Activated naive CD8-positive, alpha-beta T cell treated with anti-CD3 and anti-CD28 coated beads, Interleukin-2, amount 10 ng/mL, durations not matched to agents 7 days and 5 days (primary cell): ENCODE results near the gene PGA5. TPM values are rescaled to one million over a fixed set of nuclear protein-coding genes. Genes with fewer than 3 reads are reported as not detected.
"Not testable (repeated sequence)": the region's sequence is repeated elsewhere in the genome, so short reads cannot be mapped to it uniquely, and the experiment has no call there.

ENCODE experiments used
- ATAC-seq: fragments of 150-1000 bp; cut with Tn5 transposase; one replicate; pipeline ENCODE4 v1.10.0; 2021; ENCODE audit warnings: low read depth, moderate library complexity
- POLR2A ChIA-PET: fragments of 350-600 bp; sonication (Branson Sonifier 250); formaldehyde crosslinking; loops from one replicate; lab custom pipeline; 2021; ENCODE audit warnings: antibody characterized with exemption; lab: Charles Lee
- DNase-seq: peaks from one replicate; pipeline ENCODE4 v3.0.0; 2021
- H3K27ac Mint-ChIP-seq: one replicate; pipeline ENCODE4 v1.8.0; 2022; ENCODE audit warnings: mild to moderate bottlenecking, mixed read lengths
- H3K27me3 Mint-ChIP-seq: one replicate; pipeline ENCODE4 v1.8.0; 2022; ENCODE audit warnings: mild to moderate bottlenecking, moderate library complexity, mixed read lengths
- H3K36me3 Mint-ChIP-seq: one replicate; pipeline ENCODE4 v1.8.0; 2021; ENCODE audit warnings: mild to moderate bottlenecking, mixed read lengths
- H3K4me1 Mint-ChIP-seq: one replicate; pipeline ENCODE4 v1.8.0; 2021; ENCODE audit warnings: mixed read lengths
- H3K4me3 Mint-ChIP-seq: one replicate; pipeline ENCODE4 v1.8.0; 2022; ENCODE audit warnings: mild to moderate bottlenecking, moderate library complexity, mixed read lengths
- H3K9me3 Mint-ChIP-seq: one replicate; pipeline ENCODE4 v1.8.0; 2021; ENCODE audit warnings: mixed read lengths
- total RNA-seq, 2 experiments: library from RNA; stranded (reverse); gene quantifications; one replicate each; pipeline ENCODE4 v1.2.3, GENCODE V29; 2021

The PGA5 gene
- total RNA-seq, result not detected

DNA sequence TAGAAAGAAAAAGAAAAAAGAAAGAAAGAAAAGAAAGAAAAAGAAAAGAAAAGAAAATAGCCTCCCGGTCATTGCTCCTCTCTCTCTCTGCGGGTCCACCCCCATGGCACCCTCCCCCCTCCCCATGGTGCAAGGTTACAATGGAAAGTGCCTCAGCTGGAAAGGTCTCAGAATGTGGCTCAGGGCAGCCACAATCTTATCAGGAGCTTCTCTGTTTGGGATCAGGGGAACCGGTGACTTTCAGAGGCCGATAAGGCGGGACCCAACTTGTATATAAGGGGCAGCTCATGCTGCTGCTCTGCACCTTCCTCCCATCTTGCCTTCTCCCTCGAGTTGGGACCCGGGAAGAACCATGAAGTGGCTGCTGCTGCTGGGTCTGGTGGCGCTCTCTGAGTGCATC, at the start of gene PGA5:
Gene PGA5 (plus strand): TSS at position 301 of the 400 bp plus-strand sequence. CDS start 52 bp downstream, at position 353.
- H3K27ac Mint-ChIP-seq, H3K27me3 Mint-ChIP-seq, H3K36me3 Mint-ChIP-seq, POLR2A ChIA-PET, H3K9me3 Mint-ChIP-seq, H3K4me3 Mint-ChIP-seq, H3K4me1 Mint-ChIP-seq, DNase-seq, ATAC-seq: not testable (repeated sequence)

DNA sequence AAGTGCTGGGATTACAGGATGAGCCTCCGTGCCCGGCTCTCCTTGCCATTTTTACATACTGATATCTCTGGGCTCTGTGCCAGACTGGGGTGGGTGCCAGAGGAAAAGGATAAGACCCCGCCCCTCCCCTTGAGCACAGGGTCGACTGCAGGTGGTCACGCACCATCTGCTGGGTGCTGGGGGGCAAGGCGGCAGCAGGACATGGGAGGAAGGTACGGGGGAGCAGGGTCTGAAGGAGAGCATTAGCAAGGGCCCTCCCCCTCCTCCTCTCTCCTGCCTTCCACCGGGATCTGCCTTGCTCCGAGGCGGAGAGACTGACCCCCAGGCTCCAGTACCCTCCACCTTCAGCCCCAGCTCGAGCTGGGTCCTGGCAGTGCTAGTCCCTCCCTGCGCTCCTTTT, 47.4 kb upstream of the PGA5 start:
- no peak for ATAC-seq
- DNase-seq, result no peak
- Mint-ChIP-seq H3K27ac (no peak overlapping the region), H3K36me3 (no peaks in the 10 kb centered on the region), H3K4me1 (no peaks in the 10 kb centered on the region), H3K27me3 (peaks cover 14% of the 10 kb centered on the region), H3K4me3 (no peak overlapping the region), H3K9me3 (no peaks in the 10 kb centered on the region)
- POLR2A ChIA-PET, result no interaction called here

- Mint-ChIP-seq H3K4me3 (no peak overlapping the region), H3K36me3 (no peaks in the 10 kb centered on the region), H3K27ac (no peak overlapping the region), H3K9me3 (no peaks in the 10 kb centered on the region), H3K27me3 (peaks cover 16% of the 10 kb centered on the region), H3K4me1 (no peaks in the 10 kb centered on the region)
- POLR2A ChIA-PET, result no interaction called here
- DNase-seq (no peak), ATAC-seq (no peak)
These were observed 46.8 kb upstream of the PGA5 start for GRCh38 chr11:61194169-61194671.

DNA sequence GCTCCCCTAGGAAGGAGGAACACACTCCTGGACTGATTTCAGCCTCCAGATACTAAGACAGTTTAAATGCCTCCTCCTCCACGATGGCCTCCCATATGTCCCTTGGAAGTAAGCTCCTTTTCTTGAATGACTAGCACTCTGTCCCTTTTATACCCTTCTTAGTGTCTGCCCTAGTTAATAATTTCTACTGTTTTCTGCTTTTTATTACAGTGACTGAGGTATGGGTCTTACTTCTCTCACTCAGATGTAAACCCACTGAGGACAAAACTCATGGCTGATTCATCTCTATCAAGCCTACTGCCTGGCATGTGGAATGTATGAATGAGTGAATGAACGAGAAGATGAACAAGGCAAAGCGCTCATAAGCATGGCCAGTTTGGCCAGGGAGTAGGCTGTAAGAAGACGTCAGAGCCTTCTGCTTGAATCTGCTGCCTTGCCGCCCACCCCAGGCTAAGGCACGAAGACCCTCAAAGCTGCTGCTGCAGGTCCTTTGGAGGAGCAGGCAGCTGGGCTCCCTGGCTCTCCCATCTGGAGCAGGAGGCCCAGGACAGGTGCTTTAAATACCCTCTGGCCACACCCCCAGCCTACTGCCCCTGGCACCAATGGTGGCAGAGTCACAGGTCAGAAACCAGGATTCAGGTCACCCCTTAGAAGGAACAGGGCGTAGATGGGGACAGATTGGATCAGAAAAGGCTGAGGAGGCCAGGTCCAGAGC, 45.8 kb upstream of the PGA5 start:
- H3K4me1 Mint-ChIP-seq, result no peaks in the 10 kb centered on the region

DNA sequence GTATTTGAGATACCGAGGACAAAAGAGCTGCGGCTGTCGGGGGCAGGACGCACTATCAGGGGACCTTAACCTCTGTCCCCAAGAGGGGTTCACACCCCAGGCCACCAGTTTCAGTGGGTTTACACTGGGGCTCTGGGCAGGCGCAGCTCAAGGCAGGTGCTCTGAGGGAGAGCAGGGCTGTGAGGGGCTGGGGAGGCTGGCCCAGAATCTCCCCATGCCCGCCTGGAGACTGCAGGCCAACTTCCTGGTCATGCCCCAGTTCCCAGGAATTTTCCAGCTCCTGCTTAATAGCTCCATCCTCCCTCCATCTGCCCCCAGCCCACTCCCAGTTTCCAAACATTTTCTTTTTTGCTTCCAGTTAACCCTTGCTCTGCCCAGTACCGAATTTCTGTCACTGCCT, 45.3 kb upstream of the PGA5 start:
- Mint-ChIP-seq H3K27ac (no peak overlapping the region), H3K27me3 (peaks cover 21% of the 10 kb centered on the region), H3K36me3 (no peaks in the 10 kb centered on the region), H3K4me3 (no peak overlapping the region), H3K4me1 (no peaks in the 10 kb centered on the region), H3K9me3 (no peaks in the 10 kb centered on the region)
- POLR2A ChIA-PET, result no interaction called here
- DNase-seq, result no peak
- no peak for ATAC-seq

More for the DNA sequence above, 45.8 kb upstream of the PGA5 start:
- POLR2A ChIA-PET, result no interaction called here
- ATAC-seq (no peak), DNase-seq (no peak)
- H3K27me3 Mint-ChIP-seq, result peaks cover 18% of the 10 kb centered on the region
- H3K4me3 Mint-ChIP-seq, result no peak overlapping the region
- H3K36me3 Mint-ChIP-seq, result no peaks in the 10 kb centered on the region
- H3K9me3 Mint-ChIP-seq, result no peaks in the 10 kb centered on the region
- H3K27ac Mint-ChIP-seq, result no peak overlapping the region

DNA sequence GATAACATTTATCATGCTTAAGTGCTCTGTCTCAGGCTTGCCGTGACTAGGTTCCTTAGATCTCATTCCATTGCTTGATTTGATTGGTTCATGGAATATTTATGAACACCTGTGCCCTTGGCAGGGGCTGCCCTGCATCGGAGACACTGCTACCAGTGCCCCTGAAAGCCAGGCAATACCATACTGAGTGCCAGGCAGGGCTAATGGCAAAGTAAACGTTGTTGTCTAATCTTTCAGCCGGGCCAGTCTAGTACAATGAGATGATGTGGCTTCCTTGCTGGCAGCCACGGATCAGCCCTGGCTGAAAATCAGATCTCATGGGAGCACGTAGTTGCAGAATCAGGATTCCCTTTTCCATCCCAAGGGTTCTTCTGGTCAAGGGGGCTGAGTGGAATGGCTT, 42.6 kb upstream of the PGA5 start:
- Mint-ChIP-seq H3K4me1 (no peaks in the 10 kb centered on the region), H3K27ac (no peak overlapping the region), H3K36me3 (no peaks in the 10 kb centered on the region), H3K27me3 (peaks cover 21% of the 10 kb centered on the region), H3K9me3 (no peaks in the 10 kb centered on the region), H3K4me3 (no peak overlapping the region)
- DNase-seq (no peak), ATAC-seq (no peak)
- POLR2A ChIA-PET, result no interaction called here

DNA sequence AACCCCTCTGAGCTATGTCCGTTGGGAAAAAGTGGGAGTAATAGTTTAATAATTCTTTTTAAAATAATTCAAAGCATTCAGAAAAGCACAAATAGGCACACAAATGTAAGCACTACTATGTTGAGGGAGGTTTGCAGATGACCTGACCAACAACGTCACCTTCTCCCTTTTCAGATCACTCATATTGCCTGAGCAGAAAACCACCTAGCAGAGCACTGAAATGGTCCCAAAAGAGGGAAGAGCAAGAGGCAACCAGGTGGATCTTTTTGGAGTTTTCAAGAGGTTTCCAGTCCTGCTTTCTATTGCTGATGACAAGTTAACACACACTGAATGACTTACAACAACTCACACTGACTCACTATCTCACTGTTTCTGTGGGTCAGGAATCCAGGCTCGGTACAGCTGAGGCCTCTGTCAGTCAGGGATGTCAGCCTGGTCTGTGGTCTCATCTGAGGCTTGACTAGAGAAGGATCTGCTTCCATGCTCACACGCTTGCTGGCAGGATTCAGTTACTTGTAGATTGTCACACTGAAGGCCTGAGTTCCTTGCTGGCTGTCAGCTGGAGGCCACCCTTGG, 41.9 kb upstream of the PGA5 start:
- H3K4me1 Mint-ChIP-seq, result no peaks in the 10 kb centered on the region
- DNase-seq (no peak), ATAC-seq (no peak)
- POLR2A ChIA-PET, result no interaction called here
- no peak overlapping the region for H3K27ac Mint-ChIP-seq
- no peak overlapping the region for H3K4me3 Mint-ChIP-seq
- H3K27me3 Mint-ChIP-seq, result peaks cover 21% of the 10 kb centered on the region
- no peaks in the 10 kb centered on the region for H3K9me3 Mint-ChIP-seq
- no peaks in the 10 kb centered on the region for H3K36me3 Mint-ChIP-seq

DNA sequence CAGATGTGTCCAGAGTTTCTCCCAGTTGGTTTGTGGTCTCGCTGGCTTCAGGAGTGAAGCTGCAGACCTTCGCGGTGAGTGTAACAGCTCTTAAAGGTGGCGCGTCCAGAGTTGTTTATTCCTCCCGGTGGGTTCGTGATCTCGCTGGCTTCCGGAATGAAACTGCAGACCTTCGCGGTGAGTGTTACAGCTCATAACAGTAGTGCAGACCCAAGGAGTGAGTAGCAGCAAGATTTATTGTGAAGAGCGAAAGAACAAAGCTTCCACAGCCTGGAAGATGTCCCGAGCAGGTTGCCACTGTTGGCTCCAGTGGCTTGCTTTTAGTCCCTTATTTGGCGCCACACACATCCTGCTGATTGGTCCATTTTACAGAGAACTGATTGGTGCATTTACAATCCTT, 39.5 kb upstream of the PGA5 start:
- POLR2A ChIA-PET, result interaction anchor here (0.7 kb wide), 1 partner anchor 25 kb away, joined by 4 read pairs; no protein-coding TSS in a partner anchor
- ATAC-seq, result no peak
- Mint-ChIP-seq H3K4me1 (no peaks in the 10 kb centered on the region), H3K4me3 (no peak overlapping the region), H3K9me3 (no peaks in the 10 kb centered on the region), H3K36me3 (no peaks in the 10 kb centered on the region), H3K27me3 (peaks cover 19% of the 10 kb centered on the region), H3K27ac (no peak overlapping the region)
- DNase-seq, result no peak

- H3K9me3 Mint-ChIP-seq, ATAC-seq, H3K36me3 Mint-ChIP-seq, H3K27ac Mint-ChIP-seq, POLR2A ChIA-PET, H3K4me1 Mint-ChIP-seq, DNase-seq, H3K4me3 Mint-ChIP-seq: not testable (repeated sequence)
- H3K27me3 Mint-ChIP-seq, result peaks cover 19% of the 10 kb centered on the region
These were observed 37.8 kb upstream of the PGA5 start, which contains the start of gene PGA3 for GRCh38 chr11:61202950-61203746. Gene PGA3, plus strand, starts transcription at chr11:61203515. Its CDS starts 50 bp downstream, at chr11:61203565.

GRCh38 chr11:61203873-61204272, 37.1 kb upstream of the PGA5 start:
- H3K4me3 Mint-ChIP-seq, ATAC-seq, H3K36me3 Mint-ChIP-seq, DNase-seq, H3K4me1 Mint-ChIP-seq, POLR2A ChIA-PET, H3K9me3 Mint-ChIP-seq, H3K27ac Mint-ChIP-seq: not testable (repeated sequence)
- peaks cover 16% of the 10 kb centered on the region for H3K27me3 Mint-ChIP-seq

GRCh38 chr11:61204502-61205059, 36.4 kb upstream of the PGA5 start:
- H3K27me3 Mint-ChIP-seq, result peaks cover 15% of the 10 kb centered on the region
- POLR2A ChIA-PET, DNase-seq, H3K36me3 Mint-ChIP-seq, H3K9me3 Mint-ChIP-seq, H3K4me3 Mint-ChIP-seq, H3K27ac Mint-ChIP-seq, ATAC-seq, H3K4me1 Mint-ChIP-seq: not testable (repeated sequence)

GRCh38 chr11:61207636-61208310, 33.2 kb upstream of the PGA5 start:
- H3K4me3 Mint-ChIP-seq, H3K27ac Mint-ChIP-seq, H3K27me3 Mint-ChIP-seq, DNase-seq, POLR2A ChIA-PET, H3K9me3 Mint-ChIP-seq, ATAC-seq, H3K36me3 Mint-ChIP-seq, H3K4me1 Mint-ChIP-seq: not testable (repeated sequence)

GRCh38 chr11:61210629-61211028, 30.3 kb upstream of the PGA5 start:
- H3K4me1 Mint-ChIP-seq, H3K36me3 Mint-ChIP-seq, ATAC-seq, H3K27me3 Mint-ChIP-seq, DNase-seq, H3K4me3 Mint-ChIP-seq, POLR2A ChIA-PET, H3K27ac Mint-ChIP-seq, H3K9me3 Mint-ChIP-seq: not testable (repeated sequence)
